ENCODE data around the gene PCYT2. TPM values are rescaled to one million over a fixed set of nuclear protein-coding genes. Genes with fewer than 3 reads are reported as not detected.
A peak's percentile ranks its signal among the peaks of the same experiment; 100 is the strongest.

PCYT2 gene
- total RNA-seq, 3 donors from 2014 or later: 36.0 to 59.4 (median 58.3) TPM

DNA sequence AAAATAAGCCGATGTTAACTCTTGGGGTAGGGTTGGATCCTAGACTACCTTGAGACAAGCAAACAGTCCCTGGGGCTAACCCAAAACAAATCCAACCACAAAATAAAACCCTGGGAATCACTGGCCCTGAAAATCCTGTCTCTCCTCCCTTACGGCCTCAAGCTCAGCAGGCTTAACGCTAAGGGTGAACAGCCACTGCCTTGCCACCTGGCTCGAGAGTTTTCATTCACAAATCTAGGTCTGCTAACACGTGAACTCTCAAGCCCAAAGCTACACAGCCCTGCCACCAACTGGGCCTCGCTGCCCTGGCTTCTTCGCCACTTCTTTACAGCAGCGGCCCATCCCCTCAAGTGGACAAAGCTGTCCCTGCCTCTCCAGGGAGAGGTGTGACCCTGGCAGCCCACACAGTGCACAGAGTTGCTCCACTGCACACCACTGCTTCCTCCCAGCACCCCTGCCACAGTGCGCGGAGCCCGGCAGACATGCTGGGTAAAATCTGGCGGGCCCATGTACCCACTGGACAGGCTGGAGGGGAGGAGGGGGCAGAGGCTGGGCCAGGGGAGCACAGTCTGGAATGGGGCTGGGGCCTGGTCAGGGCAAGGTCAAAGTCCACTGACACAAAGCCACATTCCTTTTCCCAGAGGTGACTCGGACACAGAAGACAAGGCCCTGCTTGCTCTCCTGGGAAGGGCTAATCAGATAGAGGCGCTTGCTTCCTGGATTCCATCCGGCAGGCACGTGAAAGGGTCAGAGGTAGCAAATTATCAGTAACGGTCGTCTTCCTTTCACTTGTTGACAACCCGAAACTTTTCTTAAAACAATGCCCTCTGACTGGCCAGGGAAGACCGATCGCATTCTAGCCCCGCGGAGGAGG, 996 bp downstream of the PCYT2 start:
- Histone ChIP-seq H3K36me3 (ENCODE audit: low read depth) (peaks cover 9% of the 10 kb centered on the region), H3K4me3 (peak overlapping the region; percentile 70), H3K9me3 (no peaks in the 10 kb centered on the region), H3K4me1 (ENCODE audit: low read depth) (peaks cover 12% of the 10 kb centered on the region)
- TF ChIP-seq, protein P1, sequence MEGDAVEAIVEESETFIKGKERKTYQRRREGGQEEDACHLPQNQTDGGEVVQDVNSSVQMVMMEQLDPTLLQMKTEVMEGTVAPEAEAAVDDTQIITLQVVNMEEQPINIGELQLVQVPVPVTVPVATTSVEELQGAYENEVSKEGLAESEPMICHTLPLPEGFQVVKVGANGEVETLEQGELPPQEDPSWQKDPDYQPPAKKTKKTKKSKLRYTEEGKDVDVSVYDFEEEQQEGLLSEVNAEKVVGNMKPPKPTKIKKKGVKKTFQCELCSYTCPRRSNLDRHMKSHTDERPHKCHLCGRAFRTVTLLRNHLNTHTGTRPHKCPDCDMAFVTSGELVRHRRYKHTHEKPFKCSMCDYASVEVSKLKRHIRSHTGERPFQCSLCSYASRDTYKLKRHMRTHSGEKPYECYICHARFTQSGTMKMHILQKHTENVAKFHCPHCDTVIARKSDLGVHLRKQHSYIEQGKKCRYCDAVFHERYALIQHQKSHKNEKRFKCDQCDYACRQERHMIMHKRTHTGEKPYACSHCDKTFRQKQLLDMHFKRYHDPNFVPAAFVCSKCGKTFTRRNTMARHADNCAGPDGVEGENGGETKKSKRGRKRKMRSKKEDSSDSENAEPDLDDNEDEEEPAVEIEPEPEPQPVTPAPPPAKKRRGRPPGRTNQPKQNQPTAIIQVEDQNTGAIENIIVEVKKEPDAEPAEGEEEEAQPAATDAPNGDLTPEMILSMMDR (IDR thresholded peaks at IDR 0.05): no peak
- peak; percentile 55 for ATAC-seq
- intact Hi-C loops (cut with DNase I, micrococcal nuclease): no loop called here
- peak in 2 of 3 donors; percentile 52 to 66 for DNase-seq

DNA sequence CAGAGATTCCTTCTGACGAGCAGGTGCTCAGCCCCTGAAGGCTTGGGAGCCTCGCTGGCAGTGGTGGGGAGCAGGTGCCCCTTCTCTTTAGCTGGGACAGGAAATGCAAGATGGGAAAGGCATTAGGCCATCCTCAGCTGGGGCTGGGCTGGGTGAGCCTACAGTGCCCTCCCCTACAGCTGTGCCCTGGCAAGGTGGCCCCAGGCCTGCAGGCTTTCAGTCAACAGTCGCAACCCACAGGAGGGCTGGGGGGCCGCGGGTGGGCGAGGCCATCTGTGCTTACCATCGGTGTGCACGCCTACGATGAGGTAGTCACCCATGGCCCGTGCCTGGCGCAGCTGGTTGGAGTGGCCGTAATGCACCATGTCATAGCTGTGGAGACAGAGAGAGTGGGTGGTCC, 2.0 kb downstream of the PCYT2 start:
- TF ChIP-seq, protein P1 (IDR thresholded peaks at IDR 0.05): no peak
- Histone ChIP-seq H3K4me3 (no peak overlapping the region), H3K9me3 (no peaks in the 10 kb centered on the region), H3K4me1 (ENCODE audit: low read depth) (peaks cover 12% of the 10 kb centered on the region), H3K36me3 (ENCODE audit: low read depth) (peaks cover 4% of the 10 kb centered on the region)
- ATAC-seq (no peak), DNase-seq (peak in 1 of 3 donors; percentile 56)
- intact Hi-C loops (cut with DNase I, micrococcal nuclease): no loop called here

DNA sequence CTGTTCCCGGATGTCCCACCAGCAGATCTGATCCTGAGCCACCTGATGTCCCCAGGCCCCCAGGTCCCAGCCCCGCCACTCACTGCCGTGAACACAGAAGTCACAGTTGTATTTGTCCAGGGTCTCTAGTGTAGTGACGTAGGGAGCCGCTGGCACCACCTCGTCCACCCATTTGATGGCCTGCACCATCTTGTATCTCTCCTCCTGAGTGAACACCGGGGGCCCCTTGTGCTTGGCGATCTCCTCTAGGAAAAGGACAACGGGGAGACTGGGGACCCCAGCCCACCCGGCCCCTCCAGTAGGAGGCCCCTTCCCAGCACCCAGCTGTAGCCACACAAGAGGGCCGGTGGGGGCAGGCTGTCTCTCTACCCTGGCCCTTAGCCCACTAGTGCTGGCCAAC, 2.4 kb downstream of the PCYT2 start:
- Histone ChIP-seq H3K4me1 (ENCODE audit: low read depth) (peaks cover 12% of the 10 kb centered on the region), H3K9me3 (no peaks in the 10 kb centered on the region), H3K4me3 (no peak overlapping the region), H3K36me3 (ENCODE audit: low read depth) (no peaks in the 10 kb centered on the region)
- intact Hi-C loops (cut with DNase I, micrococcal nuclease): no loop called here
- DNase-seq (peak in 1 of 3 donors; percentile 49), ATAC-seq (no peak)
- TF ChIP-seq, protein P1 (IDR thresholded peaks at IDR 0.05): no peak

DNA sequence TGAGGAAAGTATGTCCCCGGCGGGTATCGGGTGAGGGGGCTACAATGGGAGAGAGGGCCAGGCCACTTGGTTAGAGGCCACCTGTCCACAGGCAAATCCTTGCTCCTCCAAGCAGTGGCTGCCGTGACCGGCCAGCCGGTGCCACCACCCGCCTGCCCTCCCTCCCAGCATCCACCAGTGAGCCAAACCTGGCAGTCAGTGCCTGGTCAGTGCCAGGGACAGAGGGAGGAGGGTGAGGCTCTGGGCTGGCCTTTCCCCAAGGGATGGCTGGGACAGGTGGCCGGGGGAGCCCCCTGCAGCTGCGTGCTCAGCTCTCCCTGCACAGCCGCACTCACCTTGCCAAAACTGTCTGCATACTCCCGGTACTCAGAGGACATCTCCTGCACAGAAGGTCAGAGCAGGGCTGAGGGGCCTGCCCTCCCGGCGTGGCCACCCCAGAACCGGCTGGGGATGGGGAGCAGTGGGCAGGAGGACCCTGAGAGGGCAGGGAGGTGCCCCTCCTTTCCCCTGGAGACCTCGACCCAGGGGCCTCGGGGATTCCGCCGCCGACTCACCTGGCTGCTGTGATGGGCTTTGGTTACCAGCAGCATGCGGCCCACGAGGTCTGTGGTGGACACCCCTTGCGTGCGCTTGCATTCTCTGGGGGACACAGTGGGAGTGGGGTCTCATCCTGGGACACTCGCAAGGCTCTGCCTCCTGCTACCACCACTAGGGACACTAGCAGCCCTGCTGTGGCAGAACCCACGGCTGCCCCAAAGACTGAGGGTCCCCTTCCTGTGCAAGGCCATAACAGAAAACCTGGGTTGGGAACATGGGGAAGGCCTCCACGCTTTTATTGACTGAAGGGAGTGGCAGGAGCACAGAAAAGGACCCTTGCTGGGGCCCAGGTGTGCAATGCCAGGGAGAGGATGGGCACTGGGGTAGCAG, 3.7 kb downstream of the PCYT2 start:
- Histone ChIP-seq H3K9me3 (no peaks in the 10 kb centered on the region), H3K36me3 (ENCODE audit: low read depth) (no peaks in the 10 kb centered on the region), H3K4me1 (ENCODE audit: low read depth) (peaks cover 15% of the 10 kb centered on the region), H3K4me3 (no peak overlapping the region)
- DNase-seq: no peak
- TF ChIP-seq, protein P1 (IDR thresholded peaks at IDR 0.05): no peak
- no peak for ATAC-seq
- intact Hi-C loops (cut with DNase I, micrococcal nuclease): no loop called here

DNA sequence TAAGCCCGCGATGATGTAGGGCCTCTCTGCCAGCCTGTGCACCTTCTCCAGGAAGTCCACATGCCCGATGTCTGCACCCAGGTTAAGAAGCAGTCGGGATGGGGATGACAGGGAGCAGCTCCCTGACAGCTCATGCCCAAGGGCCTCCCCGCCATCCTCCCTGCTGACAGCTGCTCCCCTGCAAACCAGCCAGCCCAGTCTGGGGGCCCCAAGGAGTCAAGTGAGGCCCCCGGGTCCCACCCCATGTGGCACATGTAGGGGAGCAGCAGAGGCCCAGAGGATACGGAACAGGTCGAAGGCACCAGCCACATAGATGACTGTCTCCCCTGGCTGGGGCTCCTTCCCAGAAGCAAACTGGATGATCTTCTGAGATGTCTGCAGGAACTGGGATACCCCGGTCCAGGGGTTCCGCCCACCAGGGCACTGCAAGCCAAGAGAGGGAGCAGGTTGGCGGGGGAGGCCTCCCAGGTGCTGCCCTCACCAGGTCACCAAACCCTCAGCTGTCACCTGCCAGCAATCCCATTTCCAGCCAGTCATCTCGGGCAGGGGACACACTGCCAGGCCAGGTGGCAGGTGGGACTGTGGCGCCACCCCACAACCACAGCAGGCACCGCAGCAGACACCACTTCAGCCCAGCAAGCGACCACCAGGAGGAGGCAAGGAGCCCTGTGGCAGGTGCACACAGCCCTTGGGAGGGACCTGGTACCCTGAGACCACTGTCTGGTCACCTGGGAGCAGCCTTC, 4.6 kb downstream of the PCYT2 start:
- TF ChIP-seq, protein P1 (IDR thresholded peaks at IDR 0.05): no peak
- no peaks in the 10 kb centered on the region for H3K9me3 ChIP-seq
- H3K4me1 ChIP-seq (ENCODE audit: low read depth): peaks cover 21% of the 10 kb centered on the region
- DNase-seq (peak in 1 of 3 donors; percentile 48), ATAC-seq (no peak)
- H3K36me3 ChIP-seq (ENCODE audit: low read depth): no peaks in the 10 kb centered on the region
- intact Hi-C loops (cut with DNase I, micrococcal nuclease): no loop called here
- no peak overlapping the region for H3K4me3 ChIP-seq

Measured in mucosa of descending colon (tissue), 3 donors.